ENCODE results near the gene SHLD1. TPM values are rescaled to one million over a fixed set of nuclear protein-coding genes. Genes with fewer than 3 reads are reported as not detected.

SHLD1 gene
- total RNA-seq, 1 donor from 2014 or later, result 3.5 TPM

DNA sequence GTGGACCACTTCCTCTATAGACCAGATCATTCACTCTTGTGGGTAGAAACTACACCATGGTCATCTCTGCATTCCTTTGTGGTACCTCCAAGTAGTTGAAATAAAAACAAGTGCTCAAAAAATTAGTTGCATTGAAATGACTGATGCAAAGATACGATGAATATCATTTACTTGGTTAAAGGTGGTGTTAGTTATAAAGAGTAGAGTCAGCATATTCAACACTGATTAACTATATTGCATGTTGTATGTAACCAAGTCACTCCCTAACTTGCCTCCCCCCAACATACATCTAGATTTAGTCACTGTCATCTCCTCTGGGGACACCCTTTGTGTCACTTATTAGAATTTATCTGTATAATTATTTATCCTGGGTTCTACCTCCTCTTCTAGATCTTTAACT is 77.7 kb downstream of the SHLD1 start:
- peaks cover 2% of the 10 kb centered on the region for H3K36me3 Mint-ChIP-seq (ENCODE audit: low read depth, unreplicated experiment)

DNA sequence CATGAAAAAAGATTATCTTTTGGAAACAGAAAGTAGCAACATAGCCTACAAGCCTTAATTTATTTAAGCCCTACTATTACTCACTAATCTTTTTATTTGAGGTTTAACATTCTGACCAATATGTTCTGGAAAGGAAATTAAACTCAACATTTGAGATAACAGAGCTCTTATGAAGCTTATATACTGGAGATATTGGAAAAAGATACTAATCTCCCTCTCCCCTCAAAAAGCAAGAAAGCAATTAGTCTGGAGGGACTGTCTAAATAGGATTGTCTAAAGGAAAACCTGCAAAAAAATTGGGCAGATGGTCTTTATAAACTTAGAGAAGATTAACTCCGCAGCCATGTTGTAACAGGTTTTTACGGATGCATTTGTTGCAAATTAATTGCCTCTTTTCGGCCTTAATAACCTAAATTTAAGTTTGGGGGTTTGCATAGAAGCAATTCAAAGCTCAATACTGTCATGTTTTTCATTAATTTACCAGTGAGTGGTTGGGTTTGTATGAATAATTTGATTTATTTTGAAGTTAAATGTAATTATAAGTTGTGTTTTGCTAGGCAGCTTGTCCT is 79.1 kb downstream of the SHLD1 start:
- Mint-ChIP-seq H3K4me1 (ENCODE audit: low read depth, unreplicated experiment) (peaks cover 4% of the 10 kb centered on the region), H3K4me3 (ENCODE audit: unreplicated experiment) (no peak overlapping the region), H3K9me3 (ENCODE audit: unreplicated experiment) (no peaks in the 10 kb centered on the region), H3K27me3 (ENCODE audit: low read depth, unreplicated experiment) (peaks cover 1% of the 10 kb centered on the region), H3K36me3 (ENCODE audit: low read depth, unreplicated experiment) (no peaks in the 10 kb centered on the region), H3K27ac (ENCODE audit: unreplicated experiment) (no peak overlapping the region)
- Histone ChIP-seq H3K79me2 (ENCODE audit: insufficient read depth, low read length) (no peaks in the 10 kb centered on the region), H3K4me3 (ENCODE audit: insufficient read depth, low read depth, low read length) (no peak overlapping the region), H4K20me1 (ENCODE audit: insufficient read depth, low read length) (no peaks in the 10 kb centered on the region), H2AFZ (ENCODE audit: low read depth, low read length) (no peak overlapping the region), H3K4me1 (ENCODE audit: insufficient read depth, low read length) (no peaks in the 10 kb centered on the region), H3K4me2 (ENCODE audit: low read length) (no peak overlapping the region), H3K27ac (ENCODE audit: low read depth, low read length) (no peak overlapping the region), H3K9ac (ENCODE audit: low read length) (no peak overlapping the region), H3K9me3 (ENCODE audit: insufficient read depth, low read depth, low read length) (no peaks in the 10 kb centered on the region), H3K27me3 (ENCODE audit: insufficient read depth, low read length) (no peaks in the 10 kb centered on the region), H3K36me3 (ENCODE audit: insufficient read depth, low read length) (no peaks in the 10 kb centered on the region)
- FAIRE-seq (no peak), DNase-seq (ENCODE audit: low read depth) (no peak)
- TF ChIP-seq, protein P1, sequence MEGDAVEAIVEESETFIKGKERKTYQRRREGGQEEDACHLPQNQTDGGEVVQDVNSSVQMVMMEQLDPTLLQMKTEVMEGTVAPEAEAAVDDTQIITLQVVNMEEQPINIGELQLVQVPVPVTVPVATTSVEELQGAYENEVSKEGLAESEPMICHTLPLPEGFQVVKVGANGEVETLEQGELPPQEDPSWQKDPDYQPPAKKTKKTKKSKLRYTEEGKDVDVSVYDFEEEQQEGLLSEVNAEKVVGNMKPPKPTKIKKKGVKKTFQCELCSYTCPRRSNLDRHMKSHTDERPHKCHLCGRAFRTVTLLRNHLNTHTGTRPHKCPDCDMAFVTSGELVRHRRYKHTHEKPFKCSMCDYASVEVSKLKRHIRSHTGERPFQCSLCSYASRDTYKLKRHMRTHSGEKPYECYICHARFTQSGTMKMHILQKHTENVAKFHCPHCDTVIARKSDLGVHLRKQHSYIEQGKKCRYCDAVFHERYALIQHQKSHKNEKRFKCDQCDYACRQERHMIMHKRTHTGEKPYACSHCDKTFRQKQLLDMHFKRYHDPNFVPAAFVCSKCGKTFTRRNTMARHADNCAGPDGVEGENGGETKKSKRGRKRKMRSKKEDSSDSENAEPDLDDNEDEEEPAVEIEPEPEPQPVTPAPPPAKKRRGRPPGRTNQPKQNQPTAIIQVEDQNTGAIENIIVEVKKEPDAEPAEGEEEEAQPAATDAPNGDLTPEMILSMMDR (IDR thresholded peaks at IDR 0.05; ENCODE audit: insufficient read depth, low read depth, low read length), result no peak
- no peak for TF ChIP-seq EZH2 (IDR thresholded peaks at IDR 0.05; ENCODE audit: insufficient read depth, low read length)

More for the DNA sequence above, 77.7 kb downstream of the SHLD1 start:
- no peak overlapping the region for H3K27ac Mint-ChIP-seq (ENCODE audit: unreplicated experiment)
- no peak for DNase-seq (ENCODE audit: low read depth)
- H3K4me1 Mint-ChIP-seq (ENCODE audit: low read depth, unreplicated experiment), result peaks cover 6% of the 10 kb centered on the region
- Histone ChIP-seq H3K36me3 (ENCODE audit: insufficient read depth, low read length) (no peaks in the 10 kb centered on the region), H3K9ac (ENCODE audit: low read length) (no peak overlapping the region), H3K4me2 (ENCODE audit: low read length) (no peak overlapping the region), H3K9me3 (ENCODE audit: insufficient read depth, low read depth, low read length) (no peaks in the 10 kb centered on the region), H3K4me1 (ENCODE audit: insufficient read depth, low read length) (peaks cover 4% of the 10 kb centered on the region), H3K79me2 (ENCODE audit: insufficient read depth, low read length) (no peaks in the 10 kb centered on the region), H3K27me3 (ENCODE audit: insufficient read depth, low read length) (no peaks in the 10 kb centered on the region), H4K20me1 (ENCODE audit: insufficient read depth, low read length) (no peaks in the 10 kb centered on the region), H3K27ac (ENCODE audit: low read depth, low read length) (no peak overlapping the region), H2AFZ (ENCODE audit: low read depth, low read length) (no peak overlapping the region), H3K4me3 (ENCODE audit: insufficient read depth, low read depth, low read length) (no peak overlapping the region)
- no peaks in the 10 kb centered on the region for H3K9me3 Mint-ChIP-seq (ENCODE audit: unreplicated experiment)
- no peak for TF ChIP-seq EZH2 (IDR thresholded peaks at IDR 0.05; ENCODE audit: insufficient read depth, low read length)
- TF ChIP-seq, protein P1 (IDR thresholded peaks at IDR 0.05; ENCODE audit: insufficient read depth, low read depth, low read length), result no peak
- no peak for FAIRE-seq
- peaks cover 4% of the 10 kb centered on the region for H3K27me3 Mint-ChIP-seq (ENCODE audit: low read depth, unreplicated experiment)
- no peak overlapping the region for H3K4me3 Mint-ChIP-seq (ENCODE audit: unreplicated experiment)

DNA sequence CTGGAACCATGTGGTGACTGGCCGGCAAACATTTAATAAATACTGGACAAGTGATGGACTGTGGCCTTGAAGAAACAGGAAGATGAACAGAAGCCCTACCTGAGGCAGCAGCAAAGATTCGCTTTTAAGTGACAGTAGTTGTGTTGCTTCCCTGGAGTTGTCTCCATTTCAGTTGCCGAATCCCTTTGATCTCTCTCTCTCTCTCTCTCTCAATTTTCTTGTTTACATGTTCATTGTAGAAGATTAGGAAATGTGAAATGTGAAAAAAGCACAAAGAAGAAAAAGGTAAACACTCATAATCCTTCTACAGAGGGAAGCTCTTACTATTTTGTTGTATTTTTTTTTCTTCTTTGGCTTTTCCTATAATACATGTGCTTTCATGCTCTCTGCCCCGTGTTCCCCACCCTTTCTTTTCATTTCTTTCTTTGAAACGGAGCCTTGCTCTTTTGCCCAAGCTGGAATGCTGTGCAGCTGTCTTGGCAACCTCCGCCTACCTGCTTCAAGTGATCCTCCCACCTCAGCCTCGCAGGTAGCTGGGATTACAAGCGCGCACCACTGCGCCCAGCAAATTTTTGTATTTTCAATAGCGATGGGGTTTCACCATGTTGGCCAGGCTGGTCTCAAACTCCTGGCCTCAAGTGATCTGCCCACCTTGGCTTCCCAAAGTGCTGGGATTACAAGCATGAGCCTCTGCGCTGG is 81.5 kb downstream of the SHLD1 start:
- no peak for TF ChIP-seq EZH2 (IDR thresholded peaks at IDR 0.05; ENCODE audit: insufficient read depth, low read length)
- TF ChIP-seq, protein P1 (IDR thresholded peaks at IDR 0.05; ENCODE audit: insufficient read depth, low read depth, low read length), result no peak
- H2AFZ ChIP-seq (ENCODE audit: low read depth, low read length), result no peak overlapping the region
- no peaks in the 10 kb centered on the region for H3K36me3 ChIP-seq (ENCODE audit: insufficient read depth, low read length)
- H4K20me1 ChIP-seq (ENCODE audit: insufficient read depth, low read length), result no peaks in the 10 kb centered on the region
- FAIRE-seq, result no peak
- no peaks in the 10 kb centered on the region for H3K27me3 ChIP-seq (ENCODE audit: insufficient read depth, low read length)
- H3K4me1 Mint-ChIP-seq (ENCODE audit: low read depth, unreplicated experiment), result peaks cover 21% of the 10 kb centered on the region
- H3K27me3 Mint-ChIP-seq (ENCODE audit: low read depth, unreplicated experiment), result no peaks in the 10 kb centered on the region
- no peak overlapping the region for H3K9ac ChIP-seq (ENCODE audit: low read length)
- H3K36me3 Mint-ChIP-seq (ENCODE audit: low read depth, unreplicated experiment), result no peaks in the 10 kb centered on the region
- H3K4me2 ChIP-seq (ENCODE audit: low read length), result no peak overlapping the region
- no peak overlapping the region for H3K27ac Mint-ChIP-seq (ENCODE audit: unreplicated experiment)
- no peaks in the 10 kb centered on the region for H3K9me3 ChIP-seq (ENCODE audit: insufficient read depth, low read depth, low read length)
- no peak for DNase-seq (ENCODE audit: low read depth)
- H3K4me3 Mint-ChIP-seq (ENCODE audit: unreplicated experiment), result no peak overlapping the region
- no peak overlapping the region for H3K4me3 ChIP-seq (ENCODE audit: insufficient read depth, low read depth, low read length)
- H3K79me2 ChIP-seq (ENCODE audit: insufficient read depth, low read length), result no peaks in the 10 kb centered on the region
- H3K4me1 ChIP-seq (ENCODE audit: insufficient read depth, low read length), result peaks cover 8% of the 10 kb centered on the region
- H3K9me3 Mint-ChIP-seq (ENCODE audit: unreplicated experiment), result no peaks in the 10 kb centered on the region
- H3K27ac ChIP-seq (ENCODE audit: low read depth, low read length), result no peak overlapping the region
